Activated T-cell treated with anti-CD3 and anti-CD28 coated beads, Interleukin-2, amount 50 U/mL, for 24 hours (primary cell): ENCODE measurements around the gene CA11.

Experiments used
- DNase-seq: peaks from one replicate; pipeline ENCODE4 v3.0.0-alpha.2; 2020
- H3K27ac Mint-ChIP-seq: 2 replicates; pipeline ENCODE4 v1.8.0; 2020; ENCODE audit warnings: mild to moderate bottlenecking, mixed read lengths
- H3K27me3 Mint-ChIP-seq: 2 replicates; pipeline ENCODE4 v1.8.0; 2020; ENCODE audit warnings: mixed read lengths
- H3K36me3 Mint-ChIP-seq: 2 replicates; pipeline ENCODE4 v1.8.0; 2020; ENCODE audit warnings: low read depth, mixed read lengths
- H3K4me1 Mint-ChIP-seq: 2 replicates; pipeline ENCODE4 v1.8.0; 2020; ENCODE audit warnings: low read depth, mixed read lengths
- H3K4me3 Mint-ChIP-seq: 2 replicates; pipeline ENCODE4 v1.8.0; 2020; ENCODE audit warnings: mild to moderate bottlenecking, moderate library complexity, mixed read lengths
- H3K9me3 Mint-ChIP-seq: 2 replicates; pipeline ENCODE4 v1.8.0; 2020; ENCODE audit warnings: mixed read lengths

CA11 gene

GRCh38 chr19:48591021-48591420, 55.0 kb downstream of the CA11 start:
- peaks cover 16% of the 10 kb centered on the region for H3K4me1 Mint-ChIP-seq
- no peak for DNase-seq
- no peak overlapping the region for H3K27ac Mint-ChIP-seq
- no peaks in the 10 kb centered on the region for H3K27me3 Mint-ChIP-seq
- no peaks in the 10 kb centered on the region for H3K36me3 Mint-ChIP-seq
- H3K4me3 Mint-ChIP-seq: no peak overlapping the region
- H3K9me3 Mint-ChIP-seq: no peaks in the 10 kb centered on the region

- peaks cover 20% of the 10 kb centered on the region for H3K4me1 Mint-ChIP-seq
- peak overlapping the region; percentile 59 for H3K4me3 Mint-ChIP-seq
- peak; percentile 91 for DNase-seq
- no peaks in the 10 kb centered on the region for H3K27me3 Mint-ChIP-seq
- H3K27ac Mint-ChIP-seq: peak overlapping the region; percentile 81
- H3K9me3 Mint-ChIP-seq: no peaks in the 10 kb centered on the region
- no peaks in the 10 kb centered on the region for H3K36me3 Mint-ChIP-seq
Observed at GRCh38 chr19:48588670-48589401, 57.2 kb downstream of the CA11 start.
